ENCODE measurements around the gene B3GALT5.

Gene B3GALT5

GRCh38 chr21:39604951-39605350 is 7.8 kb upstream of the B3GALT5 start:
- no peak for DNase-seq (ENCODE audit: low read depth)

GRCh38 chr21:39610703-39611102 is 2.0 kb upstream of the B3GALT5 start:
- no peak for DNase-seq (ENCODE audit: low read depth)

DNA sequence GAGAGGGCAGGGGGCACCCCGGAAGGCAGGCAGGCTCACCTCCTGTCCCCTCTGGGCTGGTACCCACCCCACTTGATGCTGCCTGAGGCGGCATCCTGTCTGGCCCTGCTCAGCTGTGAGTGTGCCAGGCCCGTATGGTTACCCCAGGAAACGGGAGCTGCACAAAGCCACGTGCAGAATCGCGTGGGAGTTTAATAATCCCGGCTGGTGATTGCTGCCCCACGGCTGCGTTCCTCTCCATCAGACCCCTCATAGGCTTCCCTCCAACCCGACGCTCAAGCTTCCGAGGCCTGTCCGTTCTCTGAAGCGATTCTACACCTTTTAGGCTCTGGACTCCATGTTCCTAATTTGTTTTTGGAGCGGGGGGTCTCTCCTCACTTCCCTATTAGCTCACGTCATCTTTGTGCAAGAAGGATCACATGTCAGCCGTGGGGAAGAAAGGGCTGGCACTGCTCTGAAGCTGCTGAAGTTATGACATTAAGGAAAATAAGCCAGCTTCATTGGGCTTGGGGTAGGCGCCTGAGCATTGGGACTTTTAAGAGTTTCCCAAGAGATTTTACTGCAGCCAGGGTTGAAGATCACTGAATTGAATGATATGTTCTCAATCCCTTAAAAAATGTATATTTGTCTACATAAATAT is 1.1 kb upstream of the B3GALT5 start:
- no peak for DNase-seq (ENCODE audit: low read depth)

GRCh38 chr21:39613041-39613934 is 548 bp downstream of the B3GALT5 start:
- DNase-seq (ENCODE audit: low read depth): no peak

DNA sequence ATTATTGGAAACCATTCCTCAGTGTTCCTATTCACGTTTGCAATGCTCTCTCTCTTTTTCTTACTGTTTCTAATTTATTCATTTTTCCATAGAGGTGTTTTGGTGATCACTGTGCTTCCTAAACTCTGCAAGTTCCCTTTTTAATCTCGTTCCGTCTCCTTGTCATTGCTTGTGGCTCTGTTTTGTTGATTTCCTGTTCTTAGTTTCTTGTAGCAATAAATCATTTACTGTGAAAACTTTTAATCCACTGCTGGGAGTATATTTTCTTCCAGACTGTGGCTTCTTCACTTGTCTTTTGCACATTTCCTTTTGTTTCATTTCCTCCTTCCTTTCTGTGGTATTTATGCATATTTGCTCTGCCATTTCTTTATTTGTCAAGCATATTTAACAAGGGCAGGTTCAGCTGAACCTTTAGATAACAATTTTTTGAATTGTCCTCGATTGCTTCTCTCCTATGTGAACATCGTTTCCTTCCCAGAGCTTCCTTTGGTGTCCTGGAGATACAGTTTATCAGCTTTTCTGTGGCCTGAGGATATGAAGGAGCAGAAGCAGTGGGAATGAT is 3.6 kb downstream of the B3GALT5 start:
- DNase-seq (ENCODE audit: low read depth): no peak

GRCh38 chr21:39620856-39621255 is 8.1 kb downstream of the B3GALT5 start:
- DNase-seq (ENCODE audit: low read depth): no peak

DNA sequence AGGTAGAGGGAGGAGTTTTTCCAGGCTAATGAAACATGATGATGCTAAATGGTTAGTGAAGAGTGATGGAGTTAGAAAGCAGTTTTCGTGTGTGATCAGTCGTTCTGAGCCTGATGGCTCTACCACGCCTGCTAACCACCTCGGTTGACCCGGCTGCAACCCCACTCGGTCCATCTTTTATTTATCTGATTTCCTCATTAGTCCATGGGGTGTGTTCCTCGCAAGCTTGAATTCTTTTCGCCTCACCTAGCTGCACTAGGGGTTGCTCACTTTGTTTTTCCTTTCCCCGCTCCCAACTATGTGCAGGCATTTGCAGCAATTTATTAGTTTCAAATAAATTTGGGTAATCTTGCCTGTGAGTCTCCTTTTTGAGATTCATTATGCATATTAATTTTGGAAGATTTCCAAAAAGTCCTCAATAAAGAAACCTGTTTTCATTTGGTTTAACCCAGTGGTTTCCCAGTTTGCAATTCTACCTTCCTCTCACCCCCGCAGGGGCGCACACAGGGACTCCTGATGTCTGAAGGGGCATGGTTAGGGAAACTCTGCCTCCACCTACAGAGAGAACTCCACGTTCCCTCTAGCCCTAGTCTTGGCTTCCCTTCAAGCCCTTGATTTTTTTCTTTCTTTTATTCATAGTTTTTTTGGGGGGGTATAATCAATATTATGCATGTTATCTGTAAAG is 12.6 kb downstream of the B3GALT5 start:
- no peak for DNase-seq (ENCODE audit: low read depth)

- DNase-seq (ENCODE audit: low read depth): no peak
Observed at GRCh38 chr21:39628385-39628784, 15.6 kb downstream of the B3GALT5 start.

DNA sequence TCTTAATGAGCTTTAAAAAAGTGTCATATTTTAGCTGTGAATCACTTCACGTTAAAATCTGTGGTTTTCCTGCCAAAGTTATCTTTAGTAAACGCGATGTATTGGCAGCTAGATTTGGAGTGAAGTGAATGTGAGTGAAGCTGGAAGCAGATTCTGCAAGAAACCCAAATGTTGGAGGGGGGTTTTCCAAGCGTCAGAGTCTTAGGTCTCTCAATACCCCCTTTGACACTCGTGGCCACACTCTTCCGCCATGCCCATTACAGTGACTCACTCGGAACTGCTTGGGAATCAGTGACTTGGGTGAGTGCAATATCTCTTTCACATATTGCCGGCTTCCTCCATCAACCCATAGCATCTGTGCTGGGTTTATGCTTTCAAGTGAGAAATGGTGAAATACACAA is 17.5 kb downstream of the B3GALT5 start:
- no peak for DNase-seq (ENCODE audit: low read depth)

DNA sequence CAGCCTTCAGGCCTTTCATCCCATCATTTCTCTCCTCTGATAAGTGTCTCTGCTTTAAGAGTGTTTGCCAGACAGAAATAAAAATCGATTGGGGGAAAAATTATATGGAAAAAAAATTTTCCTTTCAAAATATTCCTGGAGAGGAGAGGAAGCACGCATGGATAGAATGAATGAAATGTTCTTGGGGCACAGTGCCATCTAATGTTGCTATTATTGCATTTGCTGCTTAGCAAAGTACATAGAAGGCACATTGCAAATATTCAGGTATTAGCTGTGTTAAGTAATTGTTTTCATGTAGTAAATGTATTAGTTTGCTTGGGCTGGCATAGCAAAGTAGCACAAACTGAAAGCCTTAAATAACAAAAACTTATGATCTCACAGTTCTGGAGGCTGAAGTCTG is 18.1 kb downstream of the B3GALT5 start:
- no peak for DNase-seq (ENCODE audit: low read depth)

- no peak for DNase-seq (ENCODE audit: low read depth)
Observed at GRCh38 chr21:39631842-39632562, 19.3 kb downstream of the B3GALT5 start.

- DNase-seq (ENCODE audit: low read depth): no peak
Observed at GRCh38 chr21:39632796-39633442, 20.2 kb downstream of the B3GALT5 start.

- no peak for DNase-seq (ENCODE audit: low read depth)
Observed at GRCh38 chr21:39633770-39634181, 21.0 kb downstream of the B3GALT5 start.

- no peak for DNase-seq (ENCODE audit: low read depth)
Observed at GRCh38 chr21:39634507-39634906, 21.8 kb downstream of the B3GALT5 start.

DNA sequence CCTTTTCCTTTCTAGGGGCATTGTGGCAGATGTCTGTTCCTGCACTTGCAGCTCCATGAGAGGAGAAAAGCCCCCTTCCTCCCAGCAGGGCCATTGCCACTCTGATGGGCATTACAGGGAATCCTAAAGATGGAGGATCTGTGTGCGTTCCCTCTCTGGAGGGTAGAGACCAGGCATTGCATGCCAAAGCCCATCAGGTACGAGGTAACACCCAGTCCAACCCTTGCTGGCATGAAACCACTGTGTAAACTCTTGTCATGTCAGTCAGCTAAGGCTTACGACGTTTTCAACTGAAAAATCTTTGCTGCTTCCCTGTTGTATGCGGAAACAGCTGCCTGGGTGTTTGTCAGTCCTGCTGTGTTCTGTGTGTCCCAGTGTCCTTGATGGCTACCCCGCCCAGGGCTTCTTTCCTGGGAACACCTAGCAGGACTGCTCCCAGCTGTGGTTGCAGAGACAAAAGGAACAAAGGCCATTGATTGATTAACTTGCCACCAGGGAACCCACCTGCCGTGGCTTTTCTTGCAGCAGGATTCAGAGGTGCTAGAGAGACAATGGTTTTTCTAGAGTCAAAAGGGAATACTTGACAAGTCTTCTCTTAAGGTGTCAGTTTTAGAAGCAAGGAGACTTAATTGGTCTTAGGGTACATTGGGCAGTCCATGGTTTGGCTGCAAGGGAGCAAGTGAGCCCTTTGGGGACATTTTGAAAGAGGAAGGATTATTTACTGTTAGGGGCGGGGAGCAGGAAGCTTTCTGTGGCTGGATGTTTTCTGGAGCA is 24.6 kb downstream of the B3GALT5 start:
- DNase-seq (ENCODE audit: low read depth): no peak

- DNase-seq (ENCODE audit: low read depth): no peak
Observed at GRCh38 chr21:39637971-39638240, 25.2 kb downstream of the B3GALT5 start.

DNA sequence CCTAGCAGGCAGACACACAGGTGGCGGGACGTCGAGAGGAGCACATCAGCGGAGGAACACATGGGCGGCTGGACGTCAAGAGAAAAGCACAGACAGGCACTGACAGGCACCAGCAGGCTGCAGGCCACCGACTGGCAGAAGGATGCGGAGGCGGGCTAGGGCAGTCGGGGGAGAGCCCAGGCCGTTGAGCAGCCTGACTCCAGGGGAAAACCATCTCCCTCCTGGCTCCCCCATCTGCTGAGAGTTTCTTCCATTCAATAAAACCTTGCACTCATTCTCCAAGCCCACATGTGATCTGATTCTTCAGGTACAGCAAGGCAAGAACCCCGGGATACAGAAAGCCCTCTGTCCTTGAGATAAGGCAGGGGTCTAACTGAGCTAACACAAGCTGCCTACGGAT is 25.5 kb downstream of the B3GALT5 start:
- DNase-seq (ENCODE audit: low read depth): no peak

GRCh38 chr21:39640754-39641153 is 28.0 kb downstream of the B3GALT5 start:
- DNase-seq (ENCODE audit: low read depth): no peak

DNA sequence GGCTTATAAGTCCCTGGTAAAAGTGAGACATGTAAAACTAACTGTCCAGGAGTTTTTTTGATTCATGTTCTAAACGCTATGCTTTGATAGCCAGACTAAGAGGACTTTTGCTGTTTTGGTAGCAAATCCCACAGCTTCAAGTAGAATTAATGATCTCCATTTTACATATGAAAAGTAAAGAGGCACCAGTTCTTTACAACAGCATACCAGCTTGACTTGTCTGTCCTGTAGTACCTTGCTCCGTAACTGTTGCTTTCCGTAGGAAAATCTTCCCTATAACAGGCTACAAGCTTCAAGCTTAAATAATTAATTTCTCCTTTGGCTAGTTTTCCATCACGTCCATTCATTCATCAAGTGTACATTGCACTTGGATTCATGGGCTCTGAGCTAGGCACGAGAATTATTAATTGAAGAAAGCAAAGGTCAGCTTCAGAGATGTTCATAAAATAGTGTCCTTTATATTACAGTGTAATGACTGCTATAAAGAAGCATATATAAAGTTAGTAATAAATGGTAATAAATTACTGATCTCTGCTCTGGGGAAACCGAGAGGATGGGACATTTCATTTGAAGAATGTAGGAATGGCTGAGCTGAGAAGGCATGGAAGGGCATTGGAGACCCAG is 29.2 kb downstream of the B3GALT5 start:
- no peak for DNase-seq (ENCODE audit: low read depth)

- DNase-seq (ENCODE audit: low read depth): no peak
Observed at GRCh38 chr21:39644062-39644560, 31.4 kb downstream of the B3GALT5 start.
